SJSA1 (cell line): ENCODE results near the gene TRABD2B. TPM values are rescaled to one million over a fixed set of nuclear protein-coding genes. Genes with fewer than 3 reads are reported as not detected.

Source experiments
- DNase-seq, 2 experiments: peaks; one replicate each; pipeline ENCODE4 v3.0.0-alpha.2; 2015 to 2020; ENCODE audit warnings: low spot score in 2 of 2, low read depth in 1 of 2
- H3K27ac ChIP-seq: fragments of 250-450 bp; sonication (Bioruptor Pico); 2 replicates; pipeline ENCODE4 v1.5.1; 2020; ENCODE audit warnings: mild to moderate bottlenecking, moderate library complexity
- H3K27me3 ChIP-seq: fragments of 250-450 bp; sonication (Bioruptor Pico); replicated peaks from 2 replicates; pipeline ENCODE4 v1.5.1; 2020; ENCODE audit warnings: mild to moderate bottlenecking, moderate library complexity
- H3K36me3 ChIP-seq: fragments of 250-450 bp; sonication (Bioruptor Pico); 2 replicates; pipeline ENCODE4 v1.5.1; 2020; ENCODE audit warnings: mild to moderate bottlenecking
- H3K4me1 ChIP-seq: fragments of 250-450 bp; sonication (Bioruptor Pico); replicated peaks from 2 replicates; pipeline ENCODE4 v1.6.1; 2021; ENCODE audit warnings: mild to moderate bottlenecking
- H3K4me3 ChIP-seq: fragments of 250-450 bp; sonication (Bioruptor Pico); 2 replicates; pipeline ENCODE4 v1.5.1; 2020; ENCODE audit warnings: mild to moderate bottlenecking
- H3K9me3 ChIP-seq: fragments of 250-450 bp; sonication (Bioruptor Pico); replicated peaks from 2 replicates; pipeline ENCODE4 v1.5.1; 2020; ENCODE audit warnings: mild to moderate bottlenecking
- total RNA-seq: library from RNA; depleted of rRNA; stranded (reverse); fragments of >200 nt; shearing (Covaris generic); gene quantifications from 2 replicates; pipeline ENCODE4 v1.2.3, GENCODE V29; 2014; rRNA removed

Gene TRABD2B
- total RNA-seq, 1 experiment from 2014 or later: 0.16 TPM

GRCh38 chr1:47722909-47723580 is 274.1 kb downstream of the TRABD2B start:
- Histone ChIP-seq H3K27ac (no peak overlapping the region), H3K4me1 (peaks cover 16% of the 10 kb centered on the region), H3K36me3 (no peaks in the 10 kb centered on the region), H3K4me3 (no peak overlapping the region), H3K9me3 (no peaks in the 10 kb centered on the region), H3K27me3 (no peaks in the 10 kb centered on the region)
- DNase-seq: no peak

DNA sequence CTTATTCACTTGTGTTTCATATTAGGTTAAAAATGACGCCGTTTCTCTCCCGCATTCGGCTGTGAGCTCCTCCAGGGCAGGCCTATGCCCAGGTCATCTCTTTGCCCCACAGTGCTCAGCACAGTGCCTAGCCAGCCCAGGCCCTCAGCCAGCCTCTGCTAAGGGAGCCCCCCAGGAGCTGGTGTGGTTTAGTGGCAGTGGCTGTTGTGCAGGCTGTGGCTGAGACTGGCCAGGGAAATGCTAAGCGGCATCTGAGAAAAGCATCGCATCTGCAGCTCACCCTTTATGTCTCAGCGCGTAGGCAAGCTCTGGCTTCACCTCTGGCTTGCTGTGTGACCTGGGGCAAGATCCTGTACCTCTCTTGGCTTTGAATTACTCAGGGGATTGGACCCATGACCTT is 275.1 kb downstream of the TRABD2B start:
- no peak overlapping the region for H3K4me3 ChIP-seq
- H3K27me3 ChIP-seq: no peaks in the 10 kb centered on the region
- peaks cover 10% of the 10 kb centered on the region for H3K4me1 ChIP-seq
- no peak overlapping the region for H3K27ac ChIP-seq
- no peaks in the 10 kb centered on the region for H3K36me3 ChIP-seq
- DNase-seq: no peak
- no peaks in the 10 kb centered on the region for H3K9me3 ChIP-seq

DNA sequence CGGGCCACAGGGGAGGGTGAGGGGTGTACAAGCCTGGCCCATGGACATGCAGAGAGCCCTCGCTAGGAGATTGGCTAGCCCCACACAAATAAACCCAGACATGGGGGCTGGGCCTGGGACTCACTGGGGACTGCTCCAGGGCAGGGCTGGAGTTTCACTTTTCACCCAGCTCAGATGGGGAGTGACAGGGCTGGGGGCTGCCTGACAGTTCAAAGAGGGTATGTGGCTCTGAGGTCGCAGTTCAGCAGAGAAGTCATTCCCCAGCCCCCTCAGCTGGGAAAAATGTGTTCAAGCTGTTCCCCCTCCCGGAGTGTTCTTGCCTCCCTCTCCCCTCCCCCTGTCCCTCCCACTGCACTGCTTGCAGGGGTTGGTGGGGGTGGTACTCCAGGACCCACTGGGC is 277.1 kb downstream of the TRABD2B start:
- no peaks in the 10 kb centered on the region for H3K27me3 ChIP-seq
- DNase-seq: no peak
- H3K9me3 ChIP-seq: 0 out of 2 replicates have a peak, but pooled peaks cover 3% of the 10 kb centered on the region
- H3K36me3 ChIP-seq: no peaks in the 10 kb centered on the region
- H3K4me1 ChIP-seq: no peaks in the 10 kb centered on the region; the same call in 1 of the 2 replicates
- no peak overlapping the region for H3K27ac ChIP-seq
- no peak overlapping the region for H3K4me3 ChIP-seq

- Histone ChIP-seq H3K27me3 (no peaks in the 10 kb centered on the region), H3K27ac (no peak overlapping the region)
Observed at GRCh38 chr1:47717341-47717740, 279.8 kb downstream of the TRABD2B start.

GRCh38 chr1:47713975-47714767 is 283.0 kb downstream of the TRABD2B start:
- no peaks in the 10 kb centered on the region; the same call in none of the 2 replicates for H3K4me1 ChIP-seq
- 0 out of 2 replicates have a peak, but pooled peaks cover 3% of the 10 kb centered on the region for H3K9me3 ChIP-seq
- no peak overlapping the region for H3K4me3 ChIP-seq
- DNase-seq: no peak
- no peaks in the 10 kb centered on the region for H3K36me3 ChIP-seq
- no peaks in the 10 kb centered on the region for H3K27me3 ChIP-seq
- no peak overlapping the region for H3K27ac ChIP-seq

More at GRCh38 chr1:47717341-47717740, 279.8 kb downstream of the TRABD2B start:
- H3K4me1 ChIP-seq: no peaks in the 10 kb centered on the region; the same call in 1 of the 2 replicates
- H3K4me3 ChIP-seq: no peak overlapping the region
- H3K36me3 ChIP-seq: no peaks in the 10 kb centered on the region
- DNase-seq: no peak
- H3K9me3 ChIP-seq: 0 out of 2 replicates have a peak, but pooled peaks cover 3% of the 10 kb centered on the region

- H3K4me1 ChIP-seq: no peaks in the 10 kb centered on the region; the same call in none of the 2 replicates
- H3K27me3 ChIP-seq: no peaks in the 10 kb centered on the region
Observed at GRCh38 chr1:47713333-47713953, 283.7 kb downstream of the TRABD2B start.

GRCh38 chr1:47712596-47713299 is 284.4 kb downstream of the TRABD2B start:
- H3K4me1 ChIP-seq: no peaks in the 10 kb centered on the region; the same call in none of the 2 replicates
- H3K9me3 ChIP-seq: 0 out of 2 replicates have a peak, but pooled peaks cover 3% of the 10 kb centered on the region
- H3K36me3 ChIP-seq: no peaks in the 10 kb centered on the region
- DNase-seq: no peak
- no peak overlapping the region for H3K4me3 ChIP-seq
- no peaks in the 10 kb centered on the region for H3K27me3 ChIP-seq
- no peak overlapping the region for H3K27ac ChIP-seq

More at GRCh38 chr1:47713333-47713953, 283.7 kb downstream of the TRABD2B start:
- Histone ChIP-seq H3K27ac (no peak overlapping the region), H3K9me3 (0 out of 2 replicates have a peak, but pooled peaks cover 3% of the 10 kb centered on the region), H3K4me3 (no peak overlapping the region), H3K36me3 (no peaks in the 10 kb centered on the region)
- no peak for DNase-seq

DNA sequence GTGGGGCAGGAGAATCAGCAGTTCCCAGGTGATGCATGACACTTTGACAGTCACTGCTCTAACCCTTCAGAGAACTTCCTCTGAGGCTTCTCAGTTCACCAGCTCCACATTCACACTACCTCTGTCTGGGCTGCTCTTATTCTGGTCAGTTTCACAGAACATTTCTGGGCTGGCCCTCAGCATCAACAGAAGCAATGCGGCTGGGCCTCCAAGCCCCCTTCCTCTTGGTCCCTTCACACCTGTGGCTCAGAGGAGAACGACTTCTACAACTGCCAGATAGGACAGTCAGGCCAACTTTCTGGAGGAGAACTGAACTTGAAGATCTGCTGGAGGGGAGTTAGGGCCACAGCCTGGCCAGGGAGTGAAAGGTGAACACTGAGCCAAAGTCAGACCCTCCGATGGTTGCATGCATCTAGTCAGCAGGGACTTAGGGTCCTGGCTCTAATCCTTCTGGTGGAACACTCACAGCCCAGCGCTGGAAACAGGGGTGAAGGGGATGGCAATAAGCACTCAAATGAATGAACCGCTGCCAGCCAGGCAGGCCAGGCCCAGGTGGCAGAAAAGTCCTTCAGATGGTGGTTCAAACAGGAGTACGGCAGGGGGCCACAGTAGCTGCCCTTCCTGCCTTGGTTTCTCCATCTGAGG is 285.2 kb downstream of the TRABD2B start:
- no peaks in the 10 kb centered on the region for H3K27me3 ChIP-seq
- H3K4me1 ChIP-seq: no peaks in the 10 kb centered on the region; the same call in none of the 2 replicates
- no peaks in the 10 kb centered on the region for H3K36me3 ChIP-seq
- no peak overlapping the region for H3K27ac ChIP-seq
- no peak for DNase-seq
- H3K9me3 ChIP-seq: 0 out of 2 replicates have a peak, but pooled peaks cover 3% of the 10 kb centered on the region
- H3K4me3 ChIP-seq: no peak overlapping the region

DNA sequence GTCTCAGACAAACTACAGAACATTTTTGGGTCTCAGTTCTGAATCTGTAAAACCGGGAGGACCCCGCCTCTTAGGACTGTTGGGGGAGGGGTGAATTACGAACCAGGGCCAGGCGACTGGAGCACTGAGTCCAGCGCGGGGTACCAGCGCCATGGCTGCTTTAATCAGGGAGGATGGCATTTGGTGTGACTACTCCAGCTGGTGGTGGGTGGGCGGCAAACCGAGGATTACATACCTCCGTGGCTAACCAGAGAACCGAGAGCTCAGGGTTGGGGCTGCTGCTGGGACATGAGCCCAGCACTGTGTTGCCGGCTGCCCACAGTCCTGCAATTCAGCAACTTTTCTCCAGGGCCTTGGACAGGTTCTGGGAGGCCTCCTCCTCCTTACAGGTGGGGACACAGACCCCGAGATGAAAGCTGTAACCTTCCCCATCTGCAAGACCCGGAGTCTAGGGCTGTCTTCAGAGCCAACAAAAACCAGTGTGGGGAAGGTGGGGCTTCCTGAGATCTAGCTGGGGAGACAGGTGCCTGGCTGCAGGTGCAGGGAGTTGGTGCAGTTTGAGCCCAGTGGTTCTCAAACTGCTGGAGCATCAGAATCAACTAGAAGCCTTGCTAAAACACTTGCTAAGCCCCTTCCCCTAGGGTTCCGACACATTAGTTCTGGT is 285.9 kb downstream of the TRABD2B start:
- Histone ChIP-seq H3K4me3 (no peak overlapping the region), H3K27ac (no peak overlapping the region), H3K9me3 (0 out of 2 replicates have a peak, but pooled peaks cover 3% of the 10 kb centered on the region), H3K4me1 (no peaks in the 10 kb centered on the region; the same call in none of the 2 replicates), H3K27me3 (no peaks in the 10 kb centered on the region), H3K36me3 (no peaks in the 10 kb centered on the region)
- DNase-seq: no peak

Other genes starting within 250 kb of the TRABD2B start
- gene SLC5A9, start 225.3 kb upstream of the TRABD2B start, total RNA-seq: not detected in 2 replicates